Uterus (tissue), 4 donors: Measurements from ENCODE around the gene ADGRL3. TPM values are rescaled to one million over a fixed set of nuclear protein-coding genes. Genes with fewer than 3 reads are reported as not detected.

ENCODE experiments used
- DNase-seq, 2 donors: peaks; one replicate each; pipeline ENCODE4 v3.0.0-alpha.2; 2019 to 2020
- H3K27ac ChIP-seq, 2 donors: fragments of 200-600 bp; sonication (generic); 1 replicate in 1 of 2; 2 replicates in 1 of 2; pipeline ENCODE4 v1.5.1; 2016 to 2018
- H3K27me3 ChIP-seq, 2 donors: fragments of 200-600 bp; sonication (generic); one replicate each; pipeline ENCODE4 v1.5.1; 2018 to 2019; ENCODE audit warnings: control low read depth in 1 of 2
- H3K36me3 ChIP-seq, 2 donors: fragments of 200-600 bp; sonication (generic); one replicate each; pipeline ENCODE4 v1.5.1; 2019; ENCODE audit warnings: control low read depth in 1 of 2
- H3K4me1 ChIP-seq, 2 donors: fragments of 200-600 bp; sonication (generic); one replicate each; pipeline ENCODE4 v1.5.1; 2018 to 2019; ENCODE audit warnings: control low read depth in 1 of 2
- H3K4me3 ChIP-seq, 2 donors: fragments of 200-600 bp; sonication (generic); 1 replicate in 1 of 2; 2 replicates in 1 of 2; pipeline ENCODE4 v1.5.1; 2018 to 2019; ENCODE audit warnings: mild to moderate bottlenecking in 1 of 2
- H3K9me3 ChIP-seq, 2 donors: fragments of 200-600 bp; sonication (generic); one replicate each; pipeline ENCODE4 v1.5.1; 2019; ENCODE audit warnings: control low read depth in 1 of 2
- POLR2A ChIP-seq, 2 donors: fragments of 450-650 bp; IDR thresholded peaks; one replicate each; pipeline ENCODE4 v1.6.1; 2016; ENCODE audit warnings: antibody characterized with exemption in 2 of 2, mild to moderate bottlenecking in 1 of 2, moderate library complexity in 1 of 2
- intact Hi-C: fragments of 100-400 bp; cut with DNase I; formaldehyde crosslinking; loops from one replicate; pipeline ENCODE4 v1.15.1; 2023; ENCODE audit warnings: low total_unique reads
- total RNA-seq, 4 donors: library from RNA; depleted of rRNA in 3 of 4; stranded (reverse); fragments of >200 nt in 3 of 4; gene quantifications; one replicate each; pipeline versions ENCODE4 v1.1.0 to v1.2.4, GENCODE V29; 2014 to 2023
- TF ChIP-seq, protein P1 (sequence below), 4 experiments: fragments of 200-600 bp in 2 of 4; fragments of 450-650 bp in 2 of 4; sonication (generic) in 2 of 4; IDR thresholded peaks; one replicate each; pipeline ENCODE4 v1.5.1; 2016 to 2019; ENCODE audit warnings: antibody characterized with exemption in 4 of 4, mild to moderate bottlenecking in 2 of 4, moderate library complexity in 1 of 4
- donor health status: DM: yes; HTN: yes; CAD: no.

Gene ADGRL3
- total RNA-seq, 4 donors from 2014 or later, result 31.5 to 411 (median 74.3) TPM

DNA sequence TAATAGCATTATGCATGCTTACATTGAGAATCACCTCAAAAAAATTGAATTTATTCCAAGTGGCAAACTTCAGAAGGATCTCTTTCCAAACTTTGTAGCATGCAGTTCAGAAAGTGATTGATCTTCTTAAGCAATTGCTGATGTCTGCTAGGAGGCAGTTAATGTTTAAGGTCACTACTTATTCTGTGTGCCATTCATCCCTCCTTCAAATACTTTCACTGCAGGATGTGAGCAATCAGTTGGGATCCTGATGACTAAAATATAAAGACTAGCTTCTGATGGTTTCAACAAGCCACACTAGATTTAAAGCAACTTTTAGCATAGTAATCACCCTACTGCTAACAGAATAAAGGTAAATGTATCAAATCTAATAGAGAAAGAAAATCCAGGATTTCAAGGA lies 414.1 kb downstream of the ADGRL3 start:
- H3K4me3 ChIP-seq, result no peak overlapping the region
- intact Hi-C loops, result no loop called here
- DNase-seq, result no peak
- no peaks in the 10 kb centered on the region for H3K27me3 ChIP-seq
- H3K36me3 ChIP-seq, result no peaks in the 10 kb centered on the region
- peaks cover 0 to 4% of the 10 kb centered on the region in 2 donors for H3K4me1 ChIP-seq
- TF ChIP-seq, protein P1, sequence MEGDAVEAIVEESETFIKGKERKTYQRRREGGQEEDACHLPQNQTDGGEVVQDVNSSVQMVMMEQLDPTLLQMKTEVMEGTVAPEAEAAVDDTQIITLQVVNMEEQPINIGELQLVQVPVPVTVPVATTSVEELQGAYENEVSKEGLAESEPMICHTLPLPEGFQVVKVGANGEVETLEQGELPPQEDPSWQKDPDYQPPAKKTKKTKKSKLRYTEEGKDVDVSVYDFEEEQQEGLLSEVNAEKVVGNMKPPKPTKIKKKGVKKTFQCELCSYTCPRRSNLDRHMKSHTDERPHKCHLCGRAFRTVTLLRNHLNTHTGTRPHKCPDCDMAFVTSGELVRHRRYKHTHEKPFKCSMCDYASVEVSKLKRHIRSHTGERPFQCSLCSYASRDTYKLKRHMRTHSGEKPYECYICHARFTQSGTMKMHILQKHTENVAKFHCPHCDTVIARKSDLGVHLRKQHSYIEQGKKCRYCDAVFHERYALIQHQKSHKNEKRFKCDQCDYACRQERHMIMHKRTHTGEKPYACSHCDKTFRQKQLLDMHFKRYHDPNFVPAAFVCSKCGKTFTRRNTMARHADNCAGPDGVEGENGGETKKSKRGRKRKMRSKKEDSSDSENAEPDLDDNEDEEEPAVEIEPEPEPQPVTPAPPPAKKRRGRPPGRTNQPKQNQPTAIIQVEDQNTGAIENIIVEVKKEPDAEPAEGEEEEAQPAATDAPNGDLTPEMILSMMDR (IDR thresholded peaks at IDR 0.05), result no peak
- TF ChIP-seq POLR2A (IDR thresholded peaks at IDR 0.05), result no peak
- no peak overlapping the region for H3K27ac ChIP-seq
- H3K9me3 ChIP-seq, result no peaks in the 10 kb centered on the region

DNA sequence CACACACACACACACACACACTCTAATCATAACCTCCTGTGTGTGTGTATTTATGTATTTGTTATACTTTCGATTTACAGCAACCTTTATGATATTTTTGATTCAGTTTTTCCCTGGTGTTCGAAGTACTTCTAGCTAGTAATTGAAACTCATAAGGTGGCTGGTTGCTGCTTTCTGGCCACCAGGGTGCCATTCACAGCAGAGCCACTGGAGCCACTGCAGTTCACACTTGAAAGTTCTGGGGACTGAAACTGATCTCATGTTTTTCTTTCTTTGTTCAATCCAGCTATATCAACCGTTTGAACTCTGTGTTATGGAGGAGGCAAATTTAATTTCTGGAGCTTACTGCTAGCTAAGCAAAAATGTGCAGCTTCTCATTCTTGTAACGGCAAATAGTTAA lies 419.4 kb downstream of the ADGRL3 start:
- intact Hi-C loops, result no loop called here
- no peaks in the 10 kb centered on the region for H3K36me3 ChIP-seq
- no peak for TF ChIP-seq POLR2A (IDR thresholded peaks at IDR 0.05)
- TF ChIP-seq, protein P1 (IDR thresholded peaks at IDR 0.05), result no peak
- DNase-seq, result no peak
- no peaks in the 10 kb centered on the region for H3K27me3 ChIP-seq
- no peak overlapping the region for H3K4me3 ChIP-seq
- no peak overlapping the region for H3K27ac ChIP-seq
- no peaks in the 10 kb centered on the region for H3K4me1 ChIP-seq
- H3K9me3 ChIP-seq, result no peaks in the 10 kb centered on the region

DNA sequence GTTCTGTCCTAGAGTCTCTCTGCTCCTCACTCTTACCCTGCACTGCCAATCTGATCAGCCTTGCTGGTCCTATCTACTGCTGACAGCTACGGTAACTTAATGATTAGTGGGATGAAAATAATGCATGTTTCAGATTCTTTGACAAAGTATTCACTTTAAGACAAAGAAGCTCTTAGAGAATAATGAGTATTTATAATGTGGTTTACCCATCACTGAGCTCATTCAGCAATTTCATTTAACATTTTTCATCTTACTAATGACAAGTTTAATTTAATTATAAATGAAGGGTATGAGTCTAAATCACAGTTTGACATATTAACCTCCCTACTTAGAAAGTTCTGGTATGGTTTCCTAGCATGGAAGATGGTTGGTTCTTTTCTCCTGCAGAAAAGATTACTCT lies 428.2 kb downstream of the ADGRL3 start:
- intact Hi-C loops, result no loop called here
- Histone ChIP-seq H3K4me3 (no peak overlapping the region), H3K36me3 (no peaks in the 10 kb centered on the region), H3K27ac (no peak overlapping the region), H3K27me3 (no peaks in the 10 kb centered on the region), H3K4me1 (no peaks in the 10 kb centered on the region), H3K9me3 (no peaks in the 10 kb centered on the region)
- TF ChIP-seq POLR2A (IDR thresholded peaks at IDR 0.05), result no peak
- TF ChIP-seq, protein P1 (IDR thresholded peaks at IDR 0.05), result no peak
- DNase-seq, result no peak

DNA sequence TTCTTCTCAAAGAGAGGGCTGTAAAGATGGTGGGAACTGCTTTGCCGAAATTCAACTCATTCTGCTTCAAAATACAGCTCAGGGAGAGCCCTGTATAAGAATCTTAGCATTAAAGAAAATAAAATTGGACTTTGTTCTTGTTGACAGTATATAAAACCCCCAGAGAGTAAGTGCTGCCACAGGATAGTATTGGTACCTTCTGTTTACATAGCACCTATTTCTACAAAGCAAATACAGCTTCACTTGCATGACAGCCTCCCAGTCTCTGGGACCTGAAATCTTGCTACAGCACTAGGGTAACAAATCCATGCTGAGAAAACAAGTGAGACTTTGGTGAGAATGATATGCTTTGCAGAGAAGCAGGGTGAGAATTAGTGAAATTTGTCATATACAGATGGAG lies 428.6 kb downstream of the ADGRL3 start:
- H3K4me3 ChIP-seq, result no peak overlapping the region
- intact Hi-C loops, result no loop called here
- no peaks in the 10 kb centered on the region for H3K9me3 ChIP-seq
- H3K4me1 ChIP-seq, result no peaks in the 10 kb centered on the region
- no peak for DNase-seq
- TF ChIP-seq, protein P1 (IDR thresholded peaks at IDR 0.05), result no peak
- TF ChIP-seq POLR2A (IDR thresholded peaks at IDR 0.05), result no peak
- H3K27me3 ChIP-seq, result no peaks in the 10 kb centered on the region
- H3K36me3 ChIP-seq, result no peaks in the 10 kb centered on the region
- no peak overlapping the region for H3K27ac ChIP-seq

DNA sequence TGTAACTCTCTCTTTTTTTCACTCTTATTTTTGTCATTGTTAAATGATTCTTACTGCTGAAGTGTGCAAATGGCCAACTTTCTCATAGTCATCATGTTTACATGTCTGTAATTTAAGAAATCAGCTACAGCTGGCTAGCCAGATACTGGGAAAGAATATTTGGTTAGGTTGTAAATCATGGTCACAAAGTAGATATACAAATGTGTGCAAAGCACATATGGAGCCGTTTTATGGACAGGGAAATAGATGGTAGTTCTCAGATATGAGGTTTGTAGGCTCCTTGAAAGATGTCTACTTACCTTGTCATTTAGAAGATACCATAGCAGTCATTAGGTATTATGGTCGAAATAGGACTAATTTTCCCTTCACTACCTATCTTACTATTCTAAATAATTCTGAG lies 430.4 kb downstream of the ADGRL3 start:
- intact Hi-C loops, result no loop called here
- Histone ChIP-seq H3K27ac (no peak overlapping the region), H3K27me3 (no peaks in the 10 kb centered on the region), H3K36me3 (no peaks in the 10 kb centered on the region), H3K4me1 (no peaks in the 10 kb centered on the region), H3K4me3 (no peak overlapping the region), H3K9me3 (no peaks in the 10 kb centered on the region)
- DNase-seq, result no peak
- TF ChIP-seq, protein P1 (IDR thresholded peaks at IDR 0.05), result no peak
- TF ChIP-seq POLR2A (IDR thresholded peaks at IDR 0.05), result no peak
